H1 (cell line): ENCODE results near the gene MMEL1.

Experiments used
- CTCF ChIP-seq, 3 experiments: IDR thresholded peaks; 1 replicate in 2 of 3; 2 replicates in 1 of 3; pipeline versions ENCODE4 v1.5.1 to v1.6.1; 2011; ENCODE audit warnings: low read length in 3 of 3, mild to moderate bottlenecking in 3 of 3, inconsistent platforms in 2 of 3, low read depth in 1 of 3, moderate library complexity in 1 of 3; ENCODE audit not compliant: insufficient read depth in 1 of 3; ENCODE audit errors: control extremely low read depth in 1 of 3
- EZH2 ChIP-seq: fragments of 200-600 bp; sonication (generic); IDR thresholded peaks from 2 replicates; pipeline ENCODE4 v1.7.1; 2012; ENCODE audit warnings: low read depth, mild to moderate bottlenecking, moderate library complexity, low read length, inconsistent platforms; ENCODE audit not compliant: severe bottlenecking
- JUN ChIP-seq: IDR thresholded peaks from 2 replicates; pipeline ENCODE4 v1.6.1; 2011; ENCODE audit warnings: low read depth, mild to moderate bottlenecking, improper control_type of control experiment, low read length
- KDM1A ChIP-seq: fragments of 200-600, 300-600 bp; sonication (generic); IDR thresholded peaks from 2 replicates; pipeline ENCODE4 v1.7.1; 2016; ENCODE audit warnings: mild to moderate bottlenecking, low read length, borderline replicate concordance
- MAFK ChIP-seq: IDR thresholded peaks from 2 replicates; pipeline ENCODE4 v1.6.1; 2012; ENCODE audit warnings: low read depth, mild to moderate bottlenecking, improper control_type of control experiment, low read length
- PHF8 ChIP-seq: fragments of 200-600 bp; sonication (generic); conservative IDR thresholded peaks from 2 replicates; pipeline ENCODE4 v1.7.1; 2012; ENCODE audit warnings: low read depth, mild to moderate bottlenecking, inconsistent platforms, low read length, moderate library complexity
- POLR2A ChIP-seq, 2 experiments: IDR thresholded peaks; 1 replicate in 1 of 2; 2 replicates in 1 of 2; pipeline ENCODE4 v1.6.1; 2011; ENCODE audit warnings: low read depth in 2 of 2, low read length in 2 of 2, mild to moderate bottlenecking in 2 of 2; ENCODE audit errors: control extremely low read depth in 1 of 2
- RXRA ChIP-seq: IDR thresholded peaks from 2 replicates; pipeline ENCODE4 v1.6.1; 2011; ENCODE audit warnings: low read depth, mild to moderate bottlenecking, low read length, moderate library complexity; ENCODE audit not compliant: insufficient read depth
- SP1 ChIP-seq: IDR thresholded peaks from 2 replicates; pipeline ENCODE4 v1.6.1; 2011; ENCODE audit warnings: low read depth, low read length
- SRF ChIP-seq: IDR thresholded peaks from 2 replicates; pipeline ENCODE4 v1.6.1; 2011; ENCODE audit warnings: mild to moderate bottlenecking, low read depth, low read length, moderate library complexity
- USF2 ChIP-seq: IDR thresholded peaks from 2 replicates; pipeline ENCODE4 v1.6.1; 2011; ENCODE audit warnings: low read length, improper control_type of control experiment

- TF ChIP-seq JUN: no peak
- no peak for TF ChIP-seq CTCF (IDR thresholded peaks at IDR 0.05; ENCODE audit: control extremely low read depth in 1 of 3, insufficient read depth in 1 of 3, low read depth in 1 of 3, low read length in 3 of 3)
- no peak for TF ChIP-seq PHF8
- no peak for TF ChIP-seq KDM1A
- TF ChIP-seq SRF: no peak
- no peak for TF ChIP-seq MAFK
- TF ChIP-seq POLR2A (IDR thresholded peaks at IDR 0.05; ENCODE audit: control extremely low read depth in 1 of 2, low read depth in 2 of 2, low read length in 2 of 2): no peak
- TF ChIP-seq RXRA: no peak
- no peak for TF ChIP-seq EZH2
- TF ChIP-seq USF2: no peak
- TF ChIP-seq SP1: no peak
Observed at GRCh38 chr1:2632561-2633361, at the start of gene MMEL1.
